ENCODE measurements around the gene RETN.

Gene RETN

DNA sequence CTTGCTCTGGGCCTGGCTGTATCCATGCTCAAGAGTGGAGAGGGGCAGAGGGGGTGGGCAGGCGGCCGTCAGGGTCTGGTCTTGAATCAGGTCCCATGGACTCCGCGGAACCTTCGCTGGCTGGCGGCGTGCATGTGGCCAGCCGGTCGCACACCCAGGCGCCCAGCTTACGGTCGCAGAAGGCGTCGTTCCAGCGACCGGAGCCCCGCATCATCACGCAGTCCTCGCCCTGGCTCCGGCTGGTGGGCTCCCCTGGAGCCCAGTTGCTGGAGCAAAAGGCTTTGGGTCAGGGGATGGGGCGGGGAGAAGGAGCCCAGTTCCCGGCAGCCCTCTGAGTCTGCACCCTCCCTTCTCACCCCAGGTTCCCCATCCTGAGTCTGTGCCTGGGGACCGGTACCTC lies 20.3 kb downstream of the RETN start:
- Histone ChIP-seq H4K20me1 (ENCODE audit: insufficient read depth, low read length, poor library complexity, severe bottlenecking) (no peaks in the 10 kb centered on the region), H3K4me3 (ENCODE audit: low read length, poor library complexity, severe bottlenecking) (no peak overlapping the region), H3K9me3 (ENCODE audit: insufficient read depth, low read depth, low read length) (no peaks in the 10 kb centered on the region), H3F3A (ENCODE audit: low read depth) (no peaks in the 10 kb centered on the region), H3K4me1 (ENCODE audit: insufficient read depth, low read length, poor library complexity, severe bottlenecking) (no peaks in the 10 kb centered on the region), H3K27me3 (ENCODE audit: insufficient read depth, low read length, poor library complexity, severe bottlenecking) (no peaks in the 10 kb centered on the region), H3K36me3 (ENCODE audit: insufficient read depth, low read length) (no peaks in the 10 kb centered on the region), H3K9me2 (replicated peaks; ENCODE audit: low read depth, low read length) (no peaks in the 10 kb centered on the region), H3K4me2 (ENCODE audit: low read depth, low read length, poor library complexity, severe bottlenecking) (no peak overlapping the region), H3K9ac (ENCODE audit: low read depth, low read length, poor library complexity, severe bottlenecking) (no peak overlapping the region), H3K79me2 (ENCODE audit: insufficient read depth, low read length) (no peaks in the 10 kb centered on the region), H2AFZ (ENCODE audit: low read length) (no peak overlapping the region)
- TF ChIP-seq, protein P1, sequence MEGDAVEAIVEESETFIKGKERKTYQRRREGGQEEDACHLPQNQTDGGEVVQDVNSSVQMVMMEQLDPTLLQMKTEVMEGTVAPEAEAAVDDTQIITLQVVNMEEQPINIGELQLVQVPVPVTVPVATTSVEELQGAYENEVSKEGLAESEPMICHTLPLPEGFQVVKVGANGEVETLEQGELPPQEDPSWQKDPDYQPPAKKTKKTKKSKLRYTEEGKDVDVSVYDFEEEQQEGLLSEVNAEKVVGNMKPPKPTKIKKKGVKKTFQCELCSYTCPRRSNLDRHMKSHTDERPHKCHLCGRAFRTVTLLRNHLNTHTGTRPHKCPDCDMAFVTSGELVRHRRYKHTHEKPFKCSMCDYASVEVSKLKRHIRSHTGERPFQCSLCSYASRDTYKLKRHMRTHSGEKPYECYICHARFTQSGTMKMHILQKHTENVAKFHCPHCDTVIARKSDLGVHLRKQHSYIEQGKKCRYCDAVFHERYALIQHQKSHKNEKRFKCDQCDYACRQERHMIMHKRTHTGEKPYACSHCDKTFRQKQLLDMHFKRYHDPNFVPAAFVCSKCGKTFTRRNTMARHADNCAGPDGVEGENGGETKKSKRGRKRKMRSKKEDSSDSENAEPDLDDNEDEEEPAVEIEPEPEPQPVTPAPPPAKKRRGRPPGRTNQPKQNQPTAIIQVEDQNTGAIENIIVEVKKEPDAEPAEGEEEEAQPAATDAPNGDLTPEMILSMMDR (conservative IDR thresholded peaks at IDR 0.05; ENCODE audit: low read length) = no peak
- TF ChIP-seq EZH2phosphoT487 (IDR thresholded peaks at IDR 0.05; ENCODE audit: borderline replicate concordance) = no peak

DNA sequence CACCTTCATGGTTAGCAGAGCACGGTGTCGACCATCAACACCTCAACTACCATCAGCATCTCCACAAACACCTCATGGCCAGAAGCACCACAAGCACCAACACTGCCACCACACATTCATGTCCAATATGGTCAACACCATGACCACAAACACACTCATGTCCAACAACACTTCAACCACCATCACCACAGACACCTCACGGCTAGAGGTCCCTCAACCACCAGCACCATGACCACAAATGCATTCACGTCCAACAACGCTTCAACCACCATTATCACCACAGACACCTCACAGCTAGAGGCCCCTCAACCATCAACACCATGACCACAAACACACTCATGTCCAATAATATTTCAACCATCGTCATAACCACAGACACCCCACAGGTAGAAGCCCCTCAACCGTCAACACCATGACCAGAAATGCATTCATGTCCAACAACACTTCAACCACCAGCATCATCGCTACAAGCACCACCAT lies 22.0 kb downstream of the RETN start:
- H3K4me3 ChIP-seq (ENCODE audit: low read length, poor library complexity, severe bottlenecking) = no peak overlapping the region
- H3K9ac ChIP-seq (ENCODE audit: low read depth, low read length, poor library complexity, severe bottlenecking) = no peak overlapping the region
- H2AFZ ChIP-seq (ENCODE audit: low read length) = no peak overlapping the region
- no peaks in the 10 kb centered on the region for H3K4me1 ChIP-seq (ENCODE audit: insufficient read depth, low read length, poor library complexity, severe bottlenecking)
- no peaks in the 10 kb centered on the region for H3K36me3 ChIP-seq (ENCODE audit: insufficient read depth, low read length)
- no peaks in the 10 kb centered on the region for H3F3A ChIP-seq (ENCODE audit: low read depth)
- H4K20me1 ChIP-seq (ENCODE audit: insufficient read depth, low read length, poor library complexity, severe bottlenecking) = no peaks in the 10 kb centered on the region
- no peak overlapping the region for H3K4me2 ChIP-seq (ENCODE audit: low read depth, low read length, poor library complexity, severe bottlenecking)
- H3K79me2 ChIP-seq (ENCODE audit: insufficient read depth, low read length) = no peaks in the 10 kb centered on the region
- no peaks in the 10 kb centered on the region for H3K27me3 ChIP-seq (ENCODE audit: insufficient read depth, low read length, poor library complexity, severe bottlenecking)
- H3K9me3 ChIP-seq (ENCODE audit: insufficient read depth, low read depth, low read length) = no peaks in the 10 kb centered on the region
- TF ChIP-seq, protein P1 (conservative IDR thresholded peaks at IDR 0.05; ENCODE audit: low read length) = no peak
- TF ChIP-seq EZH2phosphoT487 (IDR thresholded peaks at IDR 0.05; ENCODE audit: borderline replicate concordance) = no peak
- H3K9me2 ChIP-seq (replicated peaks; ENCODE audit: low read depth, low read length) = no peaks in the 10 kb centered on the region

- H3K9me3 ChIP-seq (ENCODE audit: insufficient read depth, low read depth, low read length) = no peaks in the 10 kb centered on the region
- H3K79me2 ChIP-seq (ENCODE audit: insufficient read depth, low read length) = no peaks in the 10 kb centered on the region
- no peak overlapping the region for H3K9ac ChIP-seq (ENCODE audit: low read depth, low read length, poor library complexity, severe bottlenecking)
- no peaks in the 10 kb centered on the region for H3F3A ChIP-seq (ENCODE audit: low read depth)
- TF ChIP-seq, protein P1 (conservative IDR thresholded peaks at IDR 0.05; ENCODE audit: low read length) = no peak
- no peak for TF ChIP-seq EZH2phosphoT487 (IDR thresholded peaks at IDR 0.05; ENCODE audit: borderline replicate concordance)
- no peaks in the 10 kb centered on the region for H3K36me3 ChIP-seq (ENCODE audit: insufficient read depth, low read length)
- no peaks in the 10 kb centered on the region for H3K9me2 ChIP-seq (replicated peaks; ENCODE audit: low read depth, low read length)
- H2AFZ ChIP-seq (ENCODE audit: low read length) = no peak overlapping the region
- no peaks in the 10 kb centered on the region for H4K20me1 ChIP-seq (ENCODE audit: insufficient read depth, low read length, poor library complexity, severe bottlenecking)
- H3K4me3 ChIP-seq (ENCODE audit: low read length, poor library complexity, severe bottlenecking) = no peak overlapping the region
- no peaks in the 10 kb centered on the region for H3K4me1 ChIP-seq (ENCODE audit: insufficient read depth, low read length, poor library complexity, severe bottlenecking)
- H3K27me3 ChIP-seq (ENCODE audit: insufficient read depth, low read length, poor library complexity, severe bottlenecking) = no peaks in the 10 kb centered on the region
- no peak overlapping the region for H3K4me2 ChIP-seq (ENCODE audit: low read depth, low read length, poor library complexity, severe bottlenecking)
Measured at GRCh38 chr19:7691497-7691896, 22.6 kb downstream of the RETN start.

All from Loucy (cell line).